GM12801 (cell line): ENCODE measurements around the gene FHL1.

Experiments used
- TF ChIP-seq, protein P1 (sequence below): IDR thresholded peaks from one replicate; pipeline ENCODE4 v1.5.1; 2011; ENCODE audit warnings: control low read depth; ENCODE audit not compliant: insufficient read length; ENCODE audit errors: extremely low read depth

FHL1 gene

DNA sequence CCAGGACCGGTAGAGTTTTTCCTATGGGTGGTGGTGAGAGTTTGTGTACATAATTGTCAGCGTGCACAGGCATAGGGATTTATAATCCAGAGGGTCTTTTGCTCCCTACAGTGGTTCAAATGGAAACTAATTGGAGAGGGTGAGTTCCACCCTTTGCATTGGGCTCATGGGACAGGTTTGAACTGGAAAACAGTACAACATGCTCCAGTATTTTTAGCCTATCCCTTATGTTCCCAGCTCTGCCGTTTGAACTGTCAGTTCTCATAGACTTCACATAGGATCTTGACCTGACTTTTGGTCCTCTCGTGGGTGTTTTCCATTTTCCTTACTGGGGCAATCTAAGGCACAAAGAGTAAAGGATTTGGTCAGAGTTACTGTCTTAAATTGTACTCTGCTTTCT, 31.8 kb downstream of the FHL1 start:
- TF ChIP-seq, protein P1, sequence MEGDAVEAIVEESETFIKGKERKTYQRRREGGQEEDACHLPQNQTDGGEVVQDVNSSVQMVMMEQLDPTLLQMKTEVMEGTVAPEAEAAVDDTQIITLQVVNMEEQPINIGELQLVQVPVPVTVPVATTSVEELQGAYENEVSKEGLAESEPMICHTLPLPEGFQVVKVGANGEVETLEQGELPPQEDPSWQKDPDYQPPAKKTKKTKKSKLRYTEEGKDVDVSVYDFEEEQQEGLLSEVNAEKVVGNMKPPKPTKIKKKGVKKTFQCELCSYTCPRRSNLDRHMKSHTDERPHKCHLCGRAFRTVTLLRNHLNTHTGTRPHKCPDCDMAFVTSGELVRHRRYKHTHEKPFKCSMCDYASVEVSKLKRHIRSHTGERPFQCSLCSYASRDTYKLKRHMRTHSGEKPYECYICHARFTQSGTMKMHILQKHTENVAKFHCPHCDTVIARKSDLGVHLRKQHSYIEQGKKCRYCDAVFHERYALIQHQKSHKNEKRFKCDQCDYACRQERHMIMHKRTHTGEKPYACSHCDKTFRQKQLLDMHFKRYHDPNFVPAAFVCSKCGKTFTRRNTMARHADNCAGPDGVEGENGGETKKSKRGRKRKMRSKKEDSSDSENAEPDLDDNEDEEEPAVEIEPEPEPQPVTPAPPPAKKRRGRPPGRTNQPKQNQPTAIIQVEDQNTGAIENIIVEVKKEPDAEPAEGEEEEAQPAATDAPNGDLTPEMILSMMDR: no peak

DNA sequence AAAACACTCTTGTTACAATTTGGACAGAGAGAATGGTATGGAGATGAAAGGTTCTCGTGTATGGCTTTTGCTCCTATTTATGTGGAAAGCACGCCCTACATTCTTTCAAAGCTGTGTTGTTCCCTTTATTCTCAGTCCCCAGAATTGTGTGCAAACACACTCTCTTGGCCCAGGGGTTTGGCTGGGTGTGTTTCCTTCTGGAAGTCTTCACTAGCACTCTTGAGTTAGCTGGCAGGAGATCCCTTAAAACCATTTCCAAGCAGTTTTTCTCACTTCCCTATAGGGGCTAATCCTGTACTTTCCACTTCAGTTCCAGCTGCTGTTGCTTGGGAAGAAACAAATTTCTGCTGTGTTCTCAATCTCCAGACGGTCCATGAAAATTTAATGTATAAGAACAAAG, 35.1 kb downstream of the FHL1 start:
- TF ChIP-seq, protein P1: no peak

DNA sequence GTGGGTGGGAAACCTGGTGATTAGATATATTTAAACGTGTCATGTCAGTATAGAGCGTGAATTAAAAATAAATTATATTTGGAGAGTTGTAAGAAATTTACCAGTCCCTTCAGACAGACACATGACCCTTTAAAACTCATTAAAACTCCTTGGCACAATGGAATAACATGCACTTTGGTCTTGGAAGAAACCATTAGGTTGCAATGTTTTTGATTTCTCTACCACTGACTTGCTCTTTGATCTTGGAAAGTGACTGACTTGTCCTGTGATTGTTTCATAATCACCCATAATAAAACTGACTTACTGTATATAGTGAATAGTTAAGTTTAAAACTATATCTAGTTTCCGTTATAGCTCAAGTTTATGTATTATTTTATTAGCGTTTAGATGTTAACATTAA, 35.8 kb downstream of the FHL1 start:
- TF ChIP-seq, protein P1: no peak

DNA sequence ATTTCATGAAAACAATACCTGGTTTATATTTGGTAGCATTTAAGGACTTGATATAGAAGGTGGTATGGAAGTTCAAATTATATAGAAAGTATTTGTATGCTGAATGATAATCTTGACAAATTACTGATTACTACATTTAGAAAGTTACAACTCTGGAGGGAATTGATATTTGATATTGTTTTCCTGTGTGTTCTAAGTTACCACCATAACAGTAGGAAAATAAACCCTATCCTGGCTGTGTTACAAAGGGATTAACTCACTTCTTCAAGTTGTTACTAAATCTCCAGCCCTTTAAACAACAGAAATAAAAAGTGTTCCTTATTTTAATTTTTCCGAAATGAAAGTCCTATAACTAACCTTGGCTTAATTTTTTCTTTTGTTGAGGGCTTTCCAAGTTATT, 36.6 kb downstream of the FHL1 start:
- TF ChIP-seq, protein P1: no peak

DNA sequence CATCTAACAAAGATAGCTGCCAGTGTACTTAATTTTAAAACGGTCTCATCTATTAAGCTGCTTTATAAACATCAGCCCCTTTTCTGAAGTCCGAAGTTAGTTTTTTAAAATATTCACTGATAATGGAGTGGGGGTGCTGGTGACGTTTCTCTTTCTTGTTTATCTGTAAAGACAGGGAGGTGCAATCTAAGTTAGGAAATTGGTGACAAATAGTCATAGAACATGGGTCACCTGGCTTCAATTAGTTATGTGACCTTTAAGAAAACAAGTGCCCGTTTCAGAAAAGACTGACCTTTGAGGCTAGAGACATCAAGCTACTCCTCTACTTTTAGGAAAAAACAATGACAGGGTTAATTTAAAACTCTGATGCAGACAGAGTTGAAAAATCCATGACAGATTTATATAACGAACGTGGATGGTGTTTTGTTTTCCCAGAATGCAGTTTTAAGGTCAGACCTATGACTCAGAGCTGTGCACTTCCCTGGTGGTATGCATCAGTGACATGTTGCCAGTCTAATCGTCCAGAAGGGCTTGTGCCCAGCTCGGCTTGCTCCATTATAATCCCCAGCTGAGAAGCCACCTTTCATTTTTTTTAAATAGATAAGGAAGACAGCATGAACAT, 38.2 kb downstream of the FHL1 start:
- TF ChIP-seq, protein P1: no peak

GRCh38 chrX:136186023-136186413, 38.7 kb downstream of the FHL1 start:
- TF ChIP-seq, protein P1: no peak

DNA sequence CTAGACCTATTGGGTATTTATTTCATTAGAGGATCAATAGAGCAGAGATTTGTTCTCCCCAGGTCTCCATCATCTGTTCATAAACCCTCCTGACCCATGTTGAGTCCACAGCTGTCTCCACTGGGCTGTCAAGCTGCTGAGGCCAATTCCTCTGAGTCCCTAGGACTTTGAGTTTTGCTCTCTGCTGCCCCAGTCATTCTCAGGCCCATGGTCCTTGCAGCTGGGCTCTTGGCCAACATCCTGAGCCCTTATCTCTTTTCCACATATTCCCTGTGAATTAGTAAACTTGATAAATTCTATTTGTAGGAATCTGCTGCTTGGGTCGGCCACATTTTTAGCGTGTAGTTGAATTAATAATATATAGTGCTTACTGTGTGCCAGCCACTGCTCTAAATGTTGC, 41.9 kb downstream of the FHL1 start:
- TF ChIP-seq, protein P1: no peak

DNA sequence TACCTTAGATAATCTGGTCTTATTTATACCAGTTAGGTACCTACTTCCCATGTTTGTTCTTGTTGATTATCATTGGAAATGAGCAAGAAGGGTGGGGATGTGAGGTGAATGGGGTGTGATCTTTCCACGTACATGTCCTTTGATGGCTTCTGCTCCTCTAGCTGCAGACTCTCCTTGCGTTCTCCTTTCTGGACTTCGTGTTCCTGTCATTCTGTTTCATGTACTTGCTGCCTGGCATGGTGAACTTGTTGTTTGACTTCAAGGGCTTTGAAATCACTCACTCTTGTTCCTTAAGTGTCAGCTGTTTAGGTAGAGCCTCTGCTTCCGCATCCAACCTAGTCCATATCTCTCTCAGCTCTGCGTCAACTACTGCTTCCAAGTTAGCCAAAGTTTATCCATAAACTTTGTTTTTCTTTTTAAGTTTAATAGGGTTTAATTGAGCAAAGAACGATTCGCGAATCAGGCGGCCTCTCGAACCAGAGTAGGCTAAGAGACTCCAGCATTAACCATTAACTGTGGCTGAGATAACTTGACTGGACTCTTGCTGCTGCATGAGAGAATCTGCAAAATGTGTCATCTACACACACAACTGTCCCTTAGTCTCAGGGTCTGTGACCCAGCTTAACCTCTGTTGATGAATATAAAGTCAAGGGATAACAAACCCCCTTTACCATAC, 42.8 kb downstream of the FHL1 start:
- TF ChIP-seq, protein P1: no peak
